ENCODE results near the gene S100A10. TPM values are rescaled to one million over a fixed set of nuclear protein-coding genes. Genes with fewer than 3 reads are reported as not detected.

Gene S100A10
- total RNA-seq, 4 donors from 2014 or later: 74.8 to 153 (median 102) TPM

DNA sequence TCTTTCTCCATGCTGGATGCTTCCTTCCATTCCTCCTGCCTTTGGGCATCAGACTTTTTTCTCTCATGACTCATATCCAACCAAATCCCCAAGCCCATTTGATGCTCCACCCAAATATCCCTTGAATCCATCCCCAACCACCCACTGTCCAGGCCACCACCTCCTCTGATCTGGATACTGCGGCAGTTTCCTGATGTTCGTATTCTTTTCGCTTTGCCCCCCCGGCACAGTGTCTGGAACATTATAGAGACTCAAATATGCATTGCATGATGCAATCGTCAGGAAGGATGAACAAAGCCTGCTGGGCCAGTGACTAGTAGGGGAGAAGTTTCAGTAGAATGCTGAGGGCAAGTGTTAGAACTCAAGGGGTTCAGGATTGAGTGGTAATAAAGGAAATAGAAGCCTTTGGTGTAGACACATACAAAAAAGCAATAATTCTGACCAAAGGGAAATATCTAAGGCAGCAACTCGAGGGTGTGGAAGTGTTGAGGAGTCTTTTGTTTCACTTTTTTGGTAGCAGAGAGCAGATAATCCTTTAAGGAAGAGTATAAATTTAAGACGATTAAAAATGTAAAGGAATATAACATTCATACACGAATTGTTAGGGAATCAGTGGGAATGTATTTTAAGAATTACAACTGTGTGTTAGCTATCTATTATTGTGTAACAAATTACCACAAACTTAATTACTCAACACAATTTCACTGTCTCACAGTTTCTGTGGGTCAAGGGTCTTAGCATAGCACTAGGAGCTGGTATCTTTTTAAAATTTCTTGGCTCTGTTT is 35.7 kb upstream of the S100A10 start:
- 82 to 83% methylated on average over 8 of the region's 8 CpGs for WGBS, 2 donors
- no peak for TF ChIP-seq POLR2A (IDR thresholded peaks at IDR 0.05)
- TF ChIP-seq, protein P1, sequence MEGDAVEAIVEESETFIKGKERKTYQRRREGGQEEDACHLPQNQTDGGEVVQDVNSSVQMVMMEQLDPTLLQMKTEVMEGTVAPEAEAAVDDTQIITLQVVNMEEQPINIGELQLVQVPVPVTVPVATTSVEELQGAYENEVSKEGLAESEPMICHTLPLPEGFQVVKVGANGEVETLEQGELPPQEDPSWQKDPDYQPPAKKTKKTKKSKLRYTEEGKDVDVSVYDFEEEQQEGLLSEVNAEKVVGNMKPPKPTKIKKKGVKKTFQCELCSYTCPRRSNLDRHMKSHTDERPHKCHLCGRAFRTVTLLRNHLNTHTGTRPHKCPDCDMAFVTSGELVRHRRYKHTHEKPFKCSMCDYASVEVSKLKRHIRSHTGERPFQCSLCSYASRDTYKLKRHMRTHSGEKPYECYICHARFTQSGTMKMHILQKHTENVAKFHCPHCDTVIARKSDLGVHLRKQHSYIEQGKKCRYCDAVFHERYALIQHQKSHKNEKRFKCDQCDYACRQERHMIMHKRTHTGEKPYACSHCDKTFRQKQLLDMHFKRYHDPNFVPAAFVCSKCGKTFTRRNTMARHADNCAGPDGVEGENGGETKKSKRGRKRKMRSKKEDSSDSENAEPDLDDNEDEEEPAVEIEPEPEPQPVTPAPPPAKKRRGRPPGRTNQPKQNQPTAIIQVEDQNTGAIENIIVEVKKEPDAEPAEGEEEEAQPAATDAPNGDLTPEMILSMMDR (IDR thresholded peaks at IDR 0.05): no peak
- no peak overlapping the region for H3K4me3 ChIP-seq (ENCODE audit: low read depth, poor library complexity, severe bottlenecking)
- DNase-seq (ENCODE audit: low spot score in 2 of 2): no peak
- intact Hi-C loops (cut with DNase I; ENCODE audit: low total_unique reads): no loop called here

- intact Hi-C loops (cut with DNase I; ENCODE audit: low total_unique reads): no loop called here
- no peak for DNase-seq (ENCODE audit: low spot score in 2 of 2)
- no peak for TF ChIP-seq POLR2A (IDR thresholded peaks at IDR 0.05)
- TF ChIP-seq, protein P1 (IDR thresholded peaks at IDR 0.05): no peak
- no peak overlapping the region for H3K4me3 ChIP-seq (ENCODE audit: low read depth, poor library complexity, severe bottlenecking)
- 49 to 51% methylated on average over 3 of the region's 3 CpGs for WGBS, 2 donors
Observed at GRCh38 chr1:152026895-152027294, 33.2 kb upstream of the S100A10 start.

DNA sequence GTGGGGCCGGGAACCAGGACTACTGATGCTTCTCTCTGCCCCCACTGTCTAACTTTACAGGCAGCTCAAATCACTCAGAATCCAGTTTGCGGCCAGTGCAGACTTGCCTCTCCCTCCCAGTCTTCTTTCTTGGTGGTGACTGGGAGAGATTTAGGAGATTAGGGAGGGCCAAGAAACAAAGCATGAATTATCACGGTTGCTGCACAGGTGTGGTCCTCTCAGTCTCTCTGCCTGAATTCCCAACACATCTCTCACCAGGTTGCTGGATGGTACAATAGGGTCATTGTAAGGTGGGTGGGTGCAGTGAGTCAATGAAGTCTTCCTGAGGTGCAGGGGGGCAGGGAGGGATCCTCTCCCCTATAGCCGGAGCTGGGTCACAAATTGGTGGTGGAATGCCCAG is 30.6 kb upstream of the S100A10 start:
- intact Hi-C loops (cut with DNase I; ENCODE audit: low total_unique reads): no loop called here
- DNase-seq (ENCODE audit: low spot score in 2 of 2): peak in 1 of 2 donors; percentile 20
- TF ChIP-seq, protein P1 (IDR thresholded peaks at IDR 0.05): no peak
- TF ChIP-seq POLR2A (IDR thresholded peaks at IDR 0.05): no peak
- 54 to 64% methylated on average over 4 of the region's 4 CpGs for WGBS, 2 donors
- no peak overlapping the region for H3K4me3 ChIP-seq (ENCODE audit: low read depth, poor library complexity, severe bottlenecking)

DNA sequence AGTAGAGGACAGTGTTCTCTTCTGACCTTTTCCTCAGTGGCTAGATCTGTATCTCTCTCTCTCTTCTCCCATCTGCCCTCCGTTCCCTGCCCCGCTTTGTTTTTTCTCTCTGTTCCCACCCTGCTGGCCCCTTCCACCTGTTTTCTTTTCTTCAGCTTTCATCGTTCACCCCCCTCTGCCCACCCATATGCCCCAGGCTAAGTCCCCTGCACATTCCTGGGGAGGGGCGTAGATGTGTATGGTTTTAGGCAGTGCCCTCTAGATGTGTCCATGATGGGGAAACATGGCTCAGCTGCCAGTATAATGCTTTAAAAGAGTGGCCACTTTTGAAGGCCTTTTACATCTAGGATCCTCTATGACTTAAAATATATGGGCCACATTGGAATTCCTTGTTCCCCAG is 29.6 kb upstream of the S100A10 start:
- 87 to 91% methylated on average over 4 of the region's 4 CpGs for WGBS, 2 donors
- intact Hi-C loops (cut with DNase I; ENCODE audit: low total_unique reads): no loop called here
- TF ChIP-seq, protein P1 (IDR thresholded peaks at IDR 0.05): no peak
- no peak for TF ChIP-seq POLR2A (IDR thresholded peaks at IDR 0.05)

DNA sequence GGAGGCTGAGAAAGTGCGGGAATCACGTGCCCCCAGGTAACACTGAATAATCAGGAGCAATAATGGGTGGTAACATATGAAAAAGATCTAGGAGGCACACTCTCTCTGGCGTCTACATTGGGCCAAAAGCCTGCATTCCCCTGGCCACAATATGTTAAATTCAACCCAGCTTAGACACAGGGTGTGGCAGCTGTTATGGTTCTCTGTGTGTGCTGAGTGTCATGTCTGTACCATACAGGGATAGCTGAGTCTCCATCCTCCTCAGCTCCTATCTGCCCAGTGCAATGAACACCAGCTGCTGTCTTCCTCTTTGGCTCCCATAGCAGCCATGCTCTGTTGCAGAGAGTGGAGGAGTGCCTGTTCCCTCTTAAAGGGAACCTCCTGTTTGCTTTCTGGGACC is 28.8 kb upstream of the S100A10 start:
- intact Hi-C loops (cut with DNase I; ENCODE audit: low total_unique reads): no loop called here
- peak in 1 of 2 donors; percentile 42 for DNase-seq (ENCODE audit: low spot score in 2 of 2)
- 47 to 51% methylated on average over 3 of the region's 3 CpGs for WGBS, 2 donors
- TF ChIP-seq POLR2A (IDR thresholded peaks at IDR 0.05): no peak
- TF ChIP-seq, protein P1 (IDR thresholded peaks at IDR 0.05): no peak
- H3K4me3 ChIP-seq (ENCODE audit: low read depth, poor library complexity, severe bottlenecking): no peak overlapping the region

More for the DNA sequence above, 29.6 kb upstream of the S100A10 start:
- DNase-seq (ENCODE audit: low spot score in 2 of 2): peak in 1 of 2 donors; percentile 65
- no peak overlapping the region for H3K4me3 ChIP-seq (ENCODE audit: low read depth, poor library complexity, severe bottlenecking)

Data from lower leg skin (tissue), 4 donors.